ENCODE measurements around the gene POLL.
A peak's percentile ranks its signal among the peaks of the same experiment; 100 is the strongest.

POLL gene

DNA sequence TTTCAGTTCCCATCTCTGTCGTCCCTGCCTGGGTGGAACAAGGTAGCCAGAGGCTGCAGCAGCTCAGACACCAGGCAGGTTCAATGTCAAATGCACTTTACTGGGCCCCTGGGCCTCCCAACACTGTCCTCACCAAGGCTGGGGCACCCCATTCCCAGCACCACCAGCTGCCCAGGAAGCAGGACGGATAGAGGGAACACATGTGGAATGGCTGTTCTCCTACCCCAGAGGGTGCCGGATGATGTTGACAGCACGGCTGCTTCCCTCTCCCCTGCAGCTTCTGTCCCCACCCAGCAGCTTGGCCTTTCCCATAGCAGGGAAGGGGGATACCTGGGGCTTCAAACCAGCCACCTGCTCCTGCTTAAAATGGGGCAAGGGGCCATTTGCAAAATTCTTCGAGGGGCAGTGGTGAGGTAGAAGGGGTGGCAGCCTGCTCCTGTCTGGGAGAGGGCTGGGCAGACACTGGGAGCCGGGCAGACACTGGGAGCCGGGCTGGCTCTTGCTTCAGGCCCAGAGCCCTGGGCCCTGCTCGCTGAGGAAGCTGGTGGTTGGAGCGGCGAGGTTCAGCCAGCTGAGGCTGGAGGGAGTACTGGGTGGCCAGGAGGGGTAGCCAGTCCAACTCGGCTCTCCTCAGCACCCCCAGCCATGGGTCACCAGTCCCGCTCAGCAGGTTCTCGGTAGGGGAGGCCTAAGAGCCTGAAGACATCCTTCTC is 9.1 kb downstream of the POLL start:
- H3K4me3 ChIP-seq (ENCODE audit: control insufficient read depth, low read depth, low read length) = no peak overlapping the region
- DNase-seq (ENCODE audit: low read depth) = no peak
- TF ChIP-seq, protein P1, sequence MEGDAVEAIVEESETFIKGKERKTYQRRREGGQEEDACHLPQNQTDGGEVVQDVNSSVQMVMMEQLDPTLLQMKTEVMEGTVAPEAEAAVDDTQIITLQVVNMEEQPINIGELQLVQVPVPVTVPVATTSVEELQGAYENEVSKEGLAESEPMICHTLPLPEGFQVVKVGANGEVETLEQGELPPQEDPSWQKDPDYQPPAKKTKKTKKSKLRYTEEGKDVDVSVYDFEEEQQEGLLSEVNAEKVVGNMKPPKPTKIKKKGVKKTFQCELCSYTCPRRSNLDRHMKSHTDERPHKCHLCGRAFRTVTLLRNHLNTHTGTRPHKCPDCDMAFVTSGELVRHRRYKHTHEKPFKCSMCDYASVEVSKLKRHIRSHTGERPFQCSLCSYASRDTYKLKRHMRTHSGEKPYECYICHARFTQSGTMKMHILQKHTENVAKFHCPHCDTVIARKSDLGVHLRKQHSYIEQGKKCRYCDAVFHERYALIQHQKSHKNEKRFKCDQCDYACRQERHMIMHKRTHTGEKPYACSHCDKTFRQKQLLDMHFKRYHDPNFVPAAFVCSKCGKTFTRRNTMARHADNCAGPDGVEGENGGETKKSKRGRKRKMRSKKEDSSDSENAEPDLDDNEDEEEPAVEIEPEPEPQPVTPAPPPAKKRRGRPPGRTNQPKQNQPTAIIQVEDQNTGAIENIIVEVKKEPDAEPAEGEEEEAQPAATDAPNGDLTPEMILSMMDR (conservative IDR thresholded peaks at IDR 0.05; ENCODE audit: control insufficient read depth, insufficient read depth, low read depth, low read length) = no peak

DNA sequence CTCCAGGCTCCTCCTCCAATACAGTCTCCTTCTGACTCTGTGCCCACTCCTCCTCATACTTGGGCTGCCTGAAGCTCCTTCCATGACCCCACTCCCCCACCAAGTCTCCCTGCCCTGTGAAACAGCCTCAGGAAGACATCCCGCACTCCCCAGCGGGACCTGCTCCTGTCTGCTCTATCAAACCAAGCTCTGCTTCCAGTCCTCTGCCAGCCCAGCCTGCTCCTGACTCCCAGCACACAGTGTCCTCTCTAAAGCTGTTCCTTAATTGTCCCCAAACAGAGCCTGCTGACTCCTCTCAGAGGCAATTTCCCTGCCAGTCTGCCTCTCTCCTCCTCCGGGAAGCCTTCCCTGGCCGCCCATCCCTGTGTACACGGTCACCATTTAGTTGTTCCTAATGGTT is 9.9 kb downstream of the POLL start:
- no peak for DNase-seq (ENCODE audit: low read depth)
- TF ChIP-seq, protein P1 (conservative IDR thresholded peaks at IDR 0.05; ENCODE audit: control insufficient read depth, insufficient read depth, low read depth, low read length) = no peak
- H3K4me3 ChIP-seq (ENCODE audit: control insufficient read depth, low read depth, low read length) = no peak overlapping the region

DNA sequence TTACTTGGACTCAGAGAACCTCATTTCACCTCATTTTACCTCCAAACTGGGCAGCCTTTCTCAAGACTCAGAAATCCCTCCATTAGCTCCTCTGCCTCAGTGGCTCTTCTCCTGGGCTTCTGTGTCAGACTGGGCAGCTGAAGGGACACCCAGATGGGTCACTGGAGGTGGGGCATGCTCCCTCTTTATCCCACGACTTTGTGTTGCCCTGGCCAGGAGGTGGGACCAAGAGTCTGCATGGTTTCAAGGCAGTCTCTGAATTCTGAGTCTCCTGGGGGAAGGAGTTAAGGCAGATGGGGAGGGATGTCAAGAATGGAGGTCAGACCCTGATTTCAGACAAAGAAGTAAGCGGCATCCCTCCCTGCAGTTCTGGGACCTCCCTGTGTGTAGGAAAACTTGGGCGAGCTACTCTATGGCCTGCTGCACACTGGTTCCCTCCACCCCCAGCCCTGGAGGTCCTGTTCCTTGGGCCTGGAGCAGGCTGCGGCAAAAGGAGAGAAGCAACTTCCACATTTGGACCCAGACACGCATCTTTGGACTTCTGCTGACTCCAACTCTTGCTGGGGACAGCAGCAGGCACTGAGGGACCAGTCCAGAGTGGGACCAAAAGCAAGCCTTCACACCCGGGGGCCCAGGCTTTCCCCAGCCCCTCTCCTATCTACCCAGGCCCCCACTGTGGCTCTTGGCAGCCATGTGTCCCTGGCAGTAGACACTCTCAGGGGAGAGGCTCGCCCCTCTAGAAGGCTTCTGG is 10.8 kb downstream of the POLL start:
- no peak for DNase-seq (ENCODE audit: low read depth)
- no peak overlapping the region for H3K4me3 ChIP-seq (ENCODE audit: control insufficient read depth, low read depth, low read length)
- TF ChIP-seq, protein P1 (conservative IDR thresholded peaks at IDR 0.05; ENCODE audit: control insufficient read depth, insufficient read depth, low read depth, low read length) = no peak

DNA sequence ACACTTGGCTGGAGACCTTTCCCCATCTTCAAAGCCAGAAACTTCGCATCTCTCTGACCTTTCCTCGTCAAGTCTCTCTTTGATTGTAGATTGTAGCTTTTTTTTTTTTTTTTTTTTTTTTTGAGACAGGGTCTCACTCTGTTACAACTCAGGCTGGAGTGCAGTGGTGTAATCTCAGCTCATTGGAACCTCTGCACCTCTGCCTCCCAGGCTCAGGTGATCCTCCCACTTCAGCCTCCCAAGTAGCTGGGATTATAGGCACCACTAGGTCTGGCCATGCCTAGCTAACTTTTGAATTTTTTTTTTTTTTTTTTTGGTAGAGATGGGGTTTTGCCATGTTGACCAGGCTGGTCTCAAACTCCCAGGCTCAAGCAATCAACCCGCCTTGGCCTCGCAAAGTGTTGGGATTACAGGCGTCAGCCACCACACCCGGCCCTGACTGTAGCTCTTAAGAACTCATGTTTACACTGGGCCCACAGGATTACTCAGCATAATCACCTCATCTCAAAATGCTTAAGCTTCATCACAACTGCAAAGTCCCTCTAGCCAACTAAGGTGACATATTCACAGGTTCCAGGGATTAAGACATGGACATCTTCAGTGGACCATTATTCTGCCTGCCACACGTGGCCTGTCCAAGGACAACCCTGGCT is 11.7 kb downstream of the POLL start:
- DNase-seq (ENCODE audit: low read depth) = peak; percentile 45
- H3K4me3 ChIP-seq (ENCODE audit: control insufficient read depth, low read depth, low read length) = no peak overlapping the region
- TF ChIP-seq, protein P1 (conservative IDR thresholded peaks at IDR 0.05; ENCODE audit: control insufficient read depth, insufficient read depth, low read depth, low read length) = no peak

DNA sequence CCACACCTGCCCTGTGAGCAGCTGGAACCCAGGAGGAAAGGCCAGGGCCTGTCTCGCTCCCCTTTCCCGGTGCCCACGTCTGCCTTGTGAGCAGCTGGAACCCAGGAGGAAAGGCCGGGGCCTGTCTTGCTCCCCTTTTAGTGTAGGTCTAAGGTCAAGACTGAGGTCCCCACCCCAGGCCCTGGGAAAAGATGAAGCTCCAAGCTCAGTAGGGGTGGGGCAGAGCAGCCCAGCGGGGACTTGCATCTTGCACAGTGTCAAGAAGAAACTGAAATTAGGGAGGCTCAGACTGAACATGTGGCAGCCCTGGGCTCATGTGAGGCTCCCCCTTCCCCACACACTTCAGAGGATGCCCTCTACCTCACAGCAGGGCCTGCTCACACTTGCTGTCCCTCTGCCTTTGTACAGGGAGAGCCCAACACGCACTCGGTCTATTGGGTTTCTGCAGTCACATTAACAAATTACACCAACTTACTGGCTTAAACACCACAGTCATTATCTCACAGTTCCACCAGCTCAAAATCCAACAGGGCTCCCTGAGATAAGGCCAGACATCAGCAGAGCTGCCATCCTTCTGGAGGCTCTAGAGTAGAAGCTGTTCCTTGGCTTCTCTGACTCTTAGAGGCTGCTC is 12.4 kb downstream of the POLL start:
- DNase-seq (ENCODE audit: low read depth) = no peak
- TF ChIP-seq, protein P1 (conservative IDR thresholded peaks at IDR 0.05; ENCODE audit: control insufficient read depth, insufficient read depth, low read depth, low read length) = no peak
- H3K4me3 ChIP-seq (ENCODE audit: control insufficient read depth, low read depth, low read length) = no peak overlapping the region

DNA sequence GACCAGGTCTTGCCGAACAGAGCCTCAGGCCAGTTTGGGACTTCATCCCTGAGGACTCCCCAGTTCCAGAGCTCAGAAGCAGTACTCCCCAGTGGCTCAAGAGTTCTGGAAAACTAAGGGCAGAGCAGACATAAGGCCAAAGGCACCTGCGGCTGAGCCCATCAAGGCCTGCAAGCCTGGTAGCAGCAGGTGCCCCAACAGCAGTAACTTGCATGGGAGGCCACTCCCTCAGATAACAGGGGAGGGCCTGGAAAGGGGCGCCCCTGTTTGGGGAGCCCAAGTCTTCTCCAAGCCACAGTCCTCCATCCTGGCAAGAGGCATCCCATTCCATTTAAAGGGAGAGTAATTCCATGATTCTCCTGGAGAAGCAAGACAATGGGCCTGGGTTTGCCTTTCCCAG is 13.0 kb downstream of the POLL start:
- DNase-seq (ENCODE audit: low read depth) = no peak
- TF ChIP-seq, protein P1 (conservative IDR thresholded peaks at IDR 0.05; ENCODE audit: control insufficient read depth, insufficient read depth, low read depth, low read length) = no peak
- no peak overlapping the region for H3K4me3 ChIP-seq (ENCODE audit: control insufficient read depth, low read depth, low read length)
